ENCODE results near the gene GULP1. TPM values are rescaled to one million over a fixed set of nuclear protein-coding genes. Genes with fewer than 3 reads are reported as not detected.

The GULP1 gene
- total RNA-seq, 2 experiments from 2014 or later, result not detected

DNA sequence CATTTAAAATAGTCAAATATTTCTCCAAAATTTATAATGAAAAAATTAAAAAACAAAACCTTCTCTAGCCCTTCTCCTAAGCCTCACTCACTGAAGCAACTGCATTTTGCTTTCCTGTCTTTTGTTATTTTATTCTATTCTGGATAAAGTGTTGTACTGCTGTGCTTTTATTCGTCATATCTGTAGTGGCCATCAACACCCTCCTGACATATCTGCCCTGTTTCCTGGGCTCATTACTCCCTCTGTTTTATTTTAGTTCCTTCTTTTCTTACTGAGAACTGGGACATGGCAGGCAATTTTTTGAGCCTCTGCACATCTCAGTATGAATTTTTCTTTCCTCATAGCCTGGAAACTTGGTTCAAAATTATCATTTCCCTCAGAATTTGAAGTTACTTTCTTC is 224.2 kb downstream of the GULP1 start:
- DNase-seq (no peak), ATAC-seq (no peak)
- TF ChIP-seq, protein P1, sequence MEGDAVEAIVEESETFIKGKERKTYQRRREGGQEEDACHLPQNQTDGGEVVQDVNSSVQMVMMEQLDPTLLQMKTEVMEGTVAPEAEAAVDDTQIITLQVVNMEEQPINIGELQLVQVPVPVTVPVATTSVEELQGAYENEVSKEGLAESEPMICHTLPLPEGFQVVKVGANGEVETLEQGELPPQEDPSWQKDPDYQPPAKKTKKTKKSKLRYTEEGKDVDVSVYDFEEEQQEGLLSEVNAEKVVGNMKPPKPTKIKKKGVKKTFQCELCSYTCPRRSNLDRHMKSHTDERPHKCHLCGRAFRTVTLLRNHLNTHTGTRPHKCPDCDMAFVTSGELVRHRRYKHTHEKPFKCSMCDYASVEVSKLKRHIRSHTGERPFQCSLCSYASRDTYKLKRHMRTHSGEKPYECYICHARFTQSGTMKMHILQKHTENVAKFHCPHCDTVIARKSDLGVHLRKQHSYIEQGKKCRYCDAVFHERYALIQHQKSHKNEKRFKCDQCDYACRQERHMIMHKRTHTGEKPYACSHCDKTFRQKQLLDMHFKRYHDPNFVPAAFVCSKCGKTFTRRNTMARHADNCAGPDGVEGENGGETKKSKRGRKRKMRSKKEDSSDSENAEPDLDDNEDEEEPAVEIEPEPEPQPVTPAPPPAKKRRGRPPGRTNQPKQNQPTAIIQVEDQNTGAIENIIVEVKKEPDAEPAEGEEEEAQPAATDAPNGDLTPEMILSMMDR (IDR thresholded peaks at IDR 0.05), result no peak
- intact Hi-C loops (cut with micrococcal nuclease), result no loop called here
- Mint-ChIP-seq H3K4me1 (ENCODE audit: low read depth) (no peaks in the 10 kb centered on the region), H3K36me3 (ENCODE audit: low read depth) (no peaks in the 10 kb centered on the region), H3K27ac (no peak overlapping the region), H3K9me3 (no peaks in the 10 kb centered on the region), H3K4me3 (no peak overlapping the region), H3K27me3 (peaks cover 1% of the 10 kb centered on the region)
- ChIA-PET CTCF (no interaction called here), POLR2A (no interaction called here)

DNA sequence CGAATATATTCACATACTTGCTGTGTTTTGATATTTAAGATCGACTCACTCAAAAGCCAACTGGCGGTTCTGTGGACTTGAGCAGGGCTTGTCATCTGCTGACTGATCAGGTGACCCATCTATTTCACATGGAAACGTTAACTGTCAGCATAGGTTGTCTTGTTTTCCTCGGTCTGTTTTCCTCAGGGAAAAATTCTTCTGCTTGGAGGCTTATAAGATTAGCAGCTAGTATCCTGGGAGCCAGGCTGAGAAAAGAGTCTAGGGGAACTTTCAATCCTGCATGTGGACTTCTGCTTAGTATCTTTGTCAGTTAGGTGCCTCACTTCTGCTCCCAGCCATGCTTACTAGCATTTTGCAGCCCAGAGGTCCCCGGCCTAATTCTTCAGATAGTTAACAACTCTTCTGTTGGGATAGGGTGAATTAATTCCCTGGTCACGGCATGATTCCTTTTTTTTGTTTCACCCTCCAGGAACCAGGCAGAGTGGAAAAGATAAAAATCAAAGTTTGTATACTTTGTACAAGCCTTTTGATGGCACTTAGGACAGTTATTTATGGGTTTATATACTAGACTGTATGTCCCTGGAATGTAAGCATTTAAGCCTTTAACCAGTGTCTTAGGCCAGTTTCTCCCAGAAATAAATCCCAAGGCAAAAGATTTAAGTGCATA is 226.0 kb downstream of the GULP1 start:
- H3K9me3 Mint-ChIP-seq, result no peaks in the 10 kb centered on the region
- no peaks in the 10 kb centered on the region for H3K36me3 Mint-ChIP-seq (ENCODE audit: low read depth)
- intact Hi-C loops (cut with micrococcal nuclease), result no loop called here
- no peak overlapping the region for H3K4me3 Mint-ChIP-seq
- ChIA-PET CTCF (no interaction called here), POLR2A (no interaction called here)
- DNase-seq, result no peak
- no peaks in the 10 kb centered on the region for H3K4me1 Mint-ChIP-seq (ENCODE audit: low read depth)
- H3K27me3 Mint-ChIP-seq, result peaks cover 1% of the 10 kb centered on the region
- ATAC-seq, result no peak
- H3K27ac Mint-ChIP-seq, result no peak overlapping the region
- TF ChIP-seq, protein P1 (IDR thresholded peaks at IDR 0.05), result no peak

DNA sequence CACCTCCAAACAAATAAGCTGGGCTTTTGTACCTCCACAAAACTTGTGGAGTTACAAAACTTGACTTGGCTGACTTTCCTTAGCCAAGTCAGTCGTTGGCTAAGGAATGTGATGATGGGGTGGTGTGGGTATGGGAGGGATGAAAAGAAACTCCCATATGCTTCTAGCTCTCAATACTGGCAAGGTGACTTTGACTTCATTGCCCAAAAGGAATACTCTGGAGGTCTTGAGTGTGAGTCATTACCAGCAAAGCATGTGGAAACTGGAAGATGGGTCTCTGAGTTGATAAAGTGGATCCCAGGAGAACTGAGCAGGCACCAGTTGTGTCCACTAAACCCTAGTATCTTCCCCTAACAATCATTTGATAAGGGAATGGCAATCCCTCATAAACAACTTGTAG is 226.7 kb downstream of the GULP1 start:
- CTCF ChIA-PET, result no interaction called here
- TF ChIP-seq, protein P1 (IDR thresholded peaks at IDR 0.05), result no peak
- H3K27ac Mint-ChIP-seq, result no peak overlapping the region
- H3K9me3 Mint-ChIP-seq, result no peaks in the 10 kb centered on the region
- no peaks in the 10 kb centered on the region for H3K36me3 Mint-ChIP-seq (ENCODE audit: low read depth)
- peaks cover 1% of the 10 kb centered on the region for H3K27me3 Mint-ChIP-seq
- intact Hi-C loops (cut with micrococcal nuclease), result no loop called here
- POLR2A ChIA-PET, result interaction anchor here (0.9 kb wide), 1 partner anchor 98 kb away, joined by 4 read pairs; no protein-coding TSS in a partner anchor
- H3K4me3 Mint-ChIP-seq, result no peak overlapping the region
- H3K4me1 Mint-ChIP-seq (ENCODE audit: low read depth), result no peaks in the 10 kb centered on the region
- ATAC-seq (no peak), DNase-seq (no peak)

DNA sequence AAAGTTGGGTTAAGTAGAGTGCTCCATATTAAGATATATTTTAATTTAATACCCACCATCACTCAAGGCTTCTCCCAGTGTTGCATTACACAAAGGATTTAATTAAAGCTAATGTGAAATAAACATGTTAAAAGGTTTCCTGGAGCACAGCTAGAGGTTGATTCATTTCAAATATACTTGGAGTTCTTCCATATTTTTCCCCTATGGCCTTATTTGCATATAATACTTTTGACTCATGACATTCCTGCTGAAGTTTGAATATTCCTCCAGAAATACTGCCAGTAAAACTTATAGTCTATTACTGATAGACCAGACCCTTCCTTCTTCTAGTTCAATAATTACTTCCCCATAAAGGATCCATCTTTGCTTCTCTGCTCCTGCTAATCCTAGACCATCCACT is 227.5 kb downstream of the GULP1 start:
- no peaks in the 10 kb centered on the region for H3K4me1 Mint-ChIP-seq (ENCODE audit: low read depth)
- intact Hi-C loops (cut with micrococcal nuclease), result no loop called here
- TF ChIP-seq, protein P1 (IDR thresholded peaks at IDR 0.05), result no peak
- H3K9me3 Mint-ChIP-seq, result no peaks in the 10 kb centered on the region
- DNase-seq (no peak), ATAC-seq (no peak)
- CTCF ChIA-PET, result no interaction called here
- POLR2A ChIA-PET, result interaction anchor here (0.9 kb wide), 1 partner anchor 99 kb away, joined by 4 read pairs; no protein-coding TSS in a partner anchor
- no peak overlapping the region for H3K27ac Mint-ChIP-seq
- H3K27me3 Mint-ChIP-seq, result peaks cover 1% of the 10 kb centered on the region
- no peaks in the 10 kb centered on the region for H3K36me3 Mint-ChIP-seq (ENCODE audit: low read depth)
- no peak overlapping the region for H3K4me3 Mint-ChIP-seq

DNA sequence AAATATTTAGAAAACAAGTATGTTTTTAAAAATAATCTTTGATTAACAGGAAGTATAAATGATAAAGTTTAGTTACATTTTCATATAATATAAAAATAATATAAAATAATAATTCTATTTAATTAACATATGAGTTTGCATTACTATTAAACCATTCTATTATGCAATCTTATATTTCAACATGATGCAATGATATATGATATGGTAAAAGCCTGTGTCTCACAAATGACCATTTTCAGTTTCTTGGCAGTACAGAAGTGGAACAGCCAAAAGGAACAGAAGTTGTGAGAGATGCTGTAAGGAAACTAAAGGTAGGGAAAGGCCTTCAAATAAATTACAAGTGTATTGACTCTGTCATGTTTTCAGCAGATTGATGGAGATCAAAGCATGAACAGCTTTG is 230.8 kb downstream of the GULP1 start:
- H3K36me3 Mint-ChIP-seq (ENCODE audit: low read depth), result no peaks in the 10 kb centered on the region
- DNase-seq (no peak), ATAC-seq (no peak)
- no peaks in the 10 kb centered on the region for H3K9me3 Mint-ChIP-seq
- CTCF ChIA-PET, result interaction anchor here (0.9 to 1.2 kb wide), 2 partner anchors 889 to 1022 kb away, joined by 3 read pairs; no protein-coding TSS in a partner anchor
- no peak overlapping the region for H3K27ac Mint-ChIP-seq
- TF ChIP-seq, protein P1 (IDR thresholded peaks at IDR 0.05), result no peak
- POLR2A ChIA-PET, result no interaction called here
- intact Hi-C loops (cut with micrococcal nuclease), result no loop called here
- no peak overlapping the region for H3K4me3 Mint-ChIP-seq
- H3K4me1 Mint-ChIP-seq (ENCODE audit: low read depth), result no peaks in the 10 kb centered on the region
- H3K27me3 Mint-ChIP-seq, result peaks cover 1% of the 10 kb centered on the region
